OCI-LY7 (cell line): ENCODE data around the gene LGR5. TPM values are rescaled to one million over a fixed set of nuclear protein-coding genes. Genes with fewer than 3 reads are reported as not detected.

ENCODE experiments used
- BruUV-seq: library from RNA; stranded (reverse); fragments of 400-500 nt; replicated peaks from 2 replicates; lab custom pipeline; 2021; lab: Mats Ljungman, UMichigan
- CTCF ChIA-PET: fragments of 300-600 bp; sonication (Branson Sonifier 250); formaldehyde crosslinking; loops from one replicate; lab custom pipeline; 2022; ENCODE audit warnings: antibody characterized with exemption; ENCODE audit not compliant: unreplicated experiment; lab: Charles Lee
- POLR2A ChIA-PET: fragments of 300-600 bp; sonication (Branson Sonifier 250); formaldehyde crosslinking; loops from one replicate; lab custom pipeline; 2022; ENCODE audit warnings: antibody characterized with exemption; lab: Charles Lee
- DNase-seq: peaks from one replicate; pipeline ENCODE4 v3.0.0-alpha.2; 2015; ENCODE audit warnings: low spot score
- H2AFZ ChIP-seq: fragments of 200-600 bp; sonication (generic), shearing (Covaris generic); 2 replicates; pipeline ENCODE4 v1.6.1; 2014; ENCODE audit warnings: mild to moderate bottlenecking, antibody characterized with exemption, low read length, moderate library complexity
- H3K27ac ChIP-seq: fragments of 200-600 bp; sonication (generic); 2 replicates; pipeline ENCODE4 v1.5.1; 2014; ENCODE audit warnings: mixed run types, low read depth, mild to moderate bottlenecking, moderate library complexity, low read length, inconsistent platforms; ENCODE audit not compliant: poor library complexity, severe bottlenecking
- H3K36me3 ChIP-seq: fragments of 200-600 bp; sonication (generic); 2 replicates; pipeline ENCODE4 v1.6.1; 2014; ENCODE audit warnings: mild to moderate bottlenecking, antibody characterized with exemption, low read length, moderate library complexity, mixed read lengths; ENCODE audit not compliant: insufficient read depth
- H3K4me1 ChIP-seq: fragments of 200-600 bp; sonication (generic); 2 replicates; pipeline ENCODE4 v1.5.1; 2014; ENCODE audit warnings: mild to moderate bottlenecking, low read length; ENCODE audit not compliant: insufficient read depth, poor library complexity, severe bottlenecking
- H3K4me2 ChIP-seq: fragments of 200-600 bp; sonication (generic); 2 replicates; pipeline ENCODE4 v1.6.1; 2014; ENCODE audit warnings: mild to moderate bottlenecking, low read length
- H3K4me3 ChIP-seq: fragments of 200-600 bp; sonication (generic); 2 replicates; pipeline ENCODE4 v1.5.1; 2014; ENCODE audit warnings: mild to moderate bottlenecking, low read depth, low read length; ENCODE audit not compliant: poor library complexity, severe bottlenecking
- H3K79me2 ChIP-seq: fragments of 200-600 bp; sonication (generic); 2 replicates; pipeline ENCODE4 v1.6.1; 2016; ENCODE audit warnings: low read depth, mild to moderate bottlenecking, low read length, moderate library complexity, mixed read lengths; ENCODE audit not compliant: insufficient read depth
- H3K9me2 ChIP-seq: fragments of 200-600 bp; sonication (generic); 2 replicates; pipeline ENCODE4 v1.6.1; 2016; ENCODE audit warnings: mild to moderate bottlenecking, low read length, mixed read lengths; ENCODE audit not compliant: insufficient read depth
- H3K9me3 ChIP-seq: fragments of 200-600 bp; sonication (generic); 2 replicates; pipeline ENCODE4 v1.6.1; 2014; ENCODE audit warnings: mild to moderate bottlenecking, mixed run types, low read length, mixed read lengths
- H4K20me1 ChIP-seq: fragments of 200-600 bp; sonication (generic); 2 replicates; pipeline ENCODE4 v1.6.1; 2014; ENCODE audit warnings: mild to moderate bottlenecking, antibody characterized with exemption, low read length, moderate library complexity, mixed read lengths; ENCODE audit not compliant: insufficient read depth
- CTCF ChIP-seq: fragments of 200-600 bp; sonication (generic); conservative IDR thresholded peaks from 2 replicates; pipeline ENCODE4 v1.5.1; 2014; ENCODE audit warnings: mild to moderate bottlenecking, antibody characterized with exemption, low read length, moderate library complexity, mixed read lengths
- EZH2phosphoT487 ChIP-seq: fragments of 200-600 bp; sonication (generic); IDR thresholded peaks from 2 replicates; pipeline ENCODE4 v1.6.1; 2018; ENCODE audit warnings: low read depth, borderline replicate concordance, mild to moderate bottlenecking, mixed run types, antibody characterized with exemption, low read length, moderate library complexity, mixed read lengths
- intact Hi-C: fragments of 100-400 bp; cut with micrococcal nuclease; formaldehyde crosslinking; loops from one replicate; pipeline ENCODE4 v1.10.0; 2022; ENCODE audit not compliant: unreplicated experiment
- total RNA-seq, 2 experiments: library from RNA; depleted of rRNA in 1 of 2; stranded (reverse); fragments of >200 nt in 1 of 2; shearing (Covaris generic) in 1 of 2; gene quantifications; 2 replicates each; pipeline ENCODE4 v1.2.3, GENCODE V29; 2014 to 2022

The LGR5 gene
- total RNA-seq, 2 experiments from 2014 or later, result 0.51 TPM; not detected in 1

GRCh38 chr12:71584356-71584755, 144.8 kb downstream of the LGR5 start:
- TF ChIP-seq CTCF, result no peak
- no peak for TF ChIP-seq EZH2phosphoT487
- Histone ChIP-seq H3K9me3 (no peaks in the 10 kb centered on the region), H4K20me1 (no peaks in the 10 kb centered on the region), H3K27ac (no peak overlapping the region), H3K36me3 (no peaks in the 10 kb centered on the region), H3K4me3 (no peak overlapping the region), H3K79me2 (no peaks in the 10 kb centered on the region), H3K4me1 (no peaks in the 10 kb centered on the region), H3K9me2 (no peaks in the 10 kb centered on the region), H3K4me2 (no peak overlapping the region), H2AFZ (no peak overlapping the region)
- ChIA-PET POLR2A (interaction anchor here (0.6 kb wide), 1 partner anchor 237 kb away, joined by 3 read pairs; no protein-coding TSS in a partner anchor), CTCF (no interaction called here)
- BruUV-seq, result no TSS peak
- DNase-seq, result no peak
- intact Hi-C loops, result no loop called here

DNA sequence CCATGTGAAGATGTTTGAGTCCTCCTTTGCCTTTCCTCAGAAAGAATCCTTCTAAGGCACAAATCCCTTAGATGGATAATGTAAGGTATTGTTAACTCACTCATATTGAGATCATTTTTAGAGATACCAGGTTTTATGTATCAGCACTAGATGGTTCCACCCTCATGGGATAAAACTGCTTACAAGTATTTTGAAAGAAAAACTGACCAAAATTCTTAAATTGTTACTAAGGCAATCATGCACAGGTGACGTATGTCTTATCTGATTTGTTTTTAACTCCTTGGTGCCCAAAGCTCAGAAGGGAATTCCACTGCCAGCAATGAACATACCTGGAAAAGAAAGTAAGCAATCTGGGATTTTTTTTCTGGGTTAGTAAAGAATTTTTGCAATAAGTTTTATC, 145.6 kb downstream of the LGR5 start:
- Histone ChIP-seq H3K4me3 (no peak overlapping the region), H3K4me1 (no peaks in the 10 kb centered on the region), H3K79me2 (no peaks in the 10 kb centered on the region), H2AFZ (no peak overlapping the region), H4K20me1 (no peaks in the 10 kb centered on the region), H3K27ac (no peak overlapping the region), H3K36me3 (no peaks in the 10 kb centered on the region), H3K9me3 (no peaks in the 10 kb centered on the region), H3K4me2 (no peak overlapping the region), H3K9me2 (no peaks in the 10 kb centered on the region)
- TF ChIP-seq CTCF (no peak), EZH2phosphoT487 (no peak)
- POLR2A ChIA-PET, result interaction anchor here (0.6 kb wide), 2 partner anchors 110 to 238 kb away, joined by 3 read pairs; no protein-coding TSS in a partner anchor
- CTCF ChIA-PET, result no interaction called here
- BruUV-seq, result no TSS peak
- intact Hi-C loops, result no loop called here
- DNase-seq, result no peak

GRCh38 chr12:71587012-71587411, 147.4 kb downstream of the LGR5 start:
- TF ChIP-seq CTCF, result no peak
- TF ChIP-seq EZH2phosphoT487, result no peak
- Histone ChIP-seq H3K36me3 (no peaks in the 10 kb centered on the region), H3K9me2 (no peaks in the 10 kb centered on the region), H3K27ac (no peak overlapping the region), H3K4me3 (no peak overlapping the region), H4K20me1 (no peaks in the 10 kb centered on the region), H2AFZ (no peak overlapping the region), H3K4me2 (no peak overlapping the region), H3K79me2 (no peaks in the 10 kb centered on the region), H3K4me1 (no peaks in the 10 kb centered on the region), H3K9me3 (no peaks in the 10 kb centered on the region)
- BruUV-seq, result no TSS peak
- DNase-seq, result no peak
- intact Hi-C loops, result no loop called here
- ChIA-PET POLR2A (interaction anchor here (0.6 kb wide), 1 partner anchor 20 kb away, joined by 3 read pairs; no protein-coding TSS in a partner anchor), CTCF (interaction anchor here (0.5 kb wide), 1 partner anchor 39 kb away, joined by 3 read pairs; no protein-coding TSS in a partner anchor)
